H1 (cell line): Measurements from ENCODE around the gene GCAT. TPM values are rescaled to one million over a fixed set of nuclear protein-coding genes. Genes with fewer than 3 reads are reported as not detected.

Experiments used
- CTCF ChIA-PET: fragments of 300-600 bp; sonication (Branson Sonifier 250); formaldehyde crosslinking; loops from one replicate; lab custom pipeline; 2021; ENCODE audit not compliant: partially characterized antibody; lab: Charles Lee
- POLR2A ChIA-PET: fragments of 300-600 bp; sonication (Branson Sonifier 250); formaldehyde crosslinking; loops from one replicate; lab custom pipeline; 2021; ENCODE audit warnings: inconsistent platforms; ENCODE audit not compliant: partially characterized antibody; lab: Charles Lee
- DNase-seq, 2 experiments: peaks; one replicate each; pipeline versions ENCODE4 v3.0.0 to v3.0.0-alpha.2; 2010 to 2022; ENCODE audit warnings: low spot score in 2 of 2, low read depth in 1 of 2, mixed read lengths in 1 of 2
- FAIRE-seq: peaks from 2 replicates; lab custom pipeline; 2011; peaks lifted over from hg19 to GRCh38; lab: Jason Lieb, UNC
- H2AFZ ChIP-seq: 2 replicates; pipeline ENCODE4 v1.8.1; 2012; ENCODE audit warnings: low read length, inconsistent platforms
- H2AK5ac ChIP-seq: 2 replicates; pipeline ENCODE4 v1.6.1; 2013; ENCODE audit warnings: low read depth, low read length
- H2BK120ac ChIP-seq: replicated peaks from 2 replicates; pipeline ENCODE3; 2013; ENCODE audit warnings: low read depth, low read length, inconsistent platforms
- H2BK12ac ChIP-seq: 2 replicates; pipeline ENCODE4 v1.6.1; 2013; ENCODE audit warnings: low read depth, low read length
- H2BK15ac ChIP-seq: 2 replicates; pipeline ENCODE4 v1.6.1; 2013; ENCODE audit warnings: low read length
- H2BK20ac ChIP-seq: 2 replicates; pipeline ENCODE4 v1.6.1; 2013; ENCODE audit warnings: low read length
- H2BK5ac ChIP-seq: 2 replicates; pipeline ENCODE4 v1.6.1; 2013; ENCODE audit warnings: low read depth, low read length
- H3K14ac ChIP-seq: 2 replicates; pipeline ENCODE4 v1.6.1; 2013; ENCODE audit warnings: inconsistent platforms; ENCODE audit not compliant: insufficient read length
- H3K18ac ChIP-seq: 2 replicates; pipeline ENCODE4 v1.6.1; 2013; ENCODE audit warnings: low read length; ENCODE audit errors: extremely low read depth
- H3K23ac ChIP-seq: 2 replicates; pipeline ENCODE4 v1.6.1; 2013; ENCODE audit warnings: inconsistent platforms; ENCODE audit not compliant: insufficient read length
- H3K23me2 ChIP-seq: 2 replicates; pipeline ENCODE4 v1.6.1; 2013; ENCODE audit warnings: low read depth, low read length
- H3K27ac ChIP-seq: 2 replicates; pipeline ENCODE4 v1.6.1; 2011; ENCODE audit warnings: low read depth, low read length, inconsistent platforms
- H3K27me3 ChIP-seq, 4 experiments: replicated peaks in 1 of 4; 1 replicate in 1 of 4; 2 replicates in 3 of 4; pipeline versions ENCODE4 v1.6.1 to v1.8.1; 2011 to 2013; ENCODE audit warnings: low read length in 3 of 4, mild to moderate bottlenecking in 3 of 4, inconsistent platforms in 2 of 4, mixed read lengths in 2 of 4, moderate library complexity in 1 of 4; ENCODE audit not compliant: control insufficient read depth in 3 of 4, insufficient read depth in 3 of 4; ENCODE audit errors: extremely low read depth in 1 of 4
- H3K36me3 ChIP-seq, 4 experiments: 2 replicates each; pipeline versions ENCODE4 v1.6.1 to v1.8.1; 2011 to 2013; ENCODE audit warnings: mild to moderate bottlenecking in 4 of 4, low read length in 3 of 4, moderate library complexity in 2 of 4, control low read depth in 1 of 4, inconsistent platforms in 1 of 4; ENCODE audit not compliant: insufficient read depth in 4 of 4, control insufficient read depth in 2 of 4
- H3K4ac ChIP-seq: replicated peaks from 2 replicates; pipeline ENCODE3; 2013; ENCODE audit warnings: low read length, low read depth, mixed read lengths, inconsistent platforms; ENCODE audit not compliant: insufficient read length
- H3K4me1 ChIP-seq, 4 experiments: replicated peaks in 1 of 4; 1 replicate in 1 of 4; 2 replicates in 3 of 4; pipeline versions ENCODE4 v1.6.1 to v1.8.1; 2011 to 2013; ENCODE audit warnings: low read length in 3 of 4, inconsistent platforms in 2 of 4, mixed read lengths in 1 of 4; ENCODE audit not compliant: insufficient read depth in 4 of 4, control insufficient read depth in 3 of 4
- H3K4me2 ChIP-seq, 2 experiments: 2 replicates each; pipeline versions ENCODE4 v1.6.1 to v1.8.1; 2011 to 2013; ENCODE audit warnings: low read depth in 2 of 2, low read length in 2 of 2, control low read depth in 1 of 2, inconsistent platforms in 1 of 2, mild to moderate bottlenecking in 1 of 2; ENCODE audit not compliant: insufficient read depth in 1 of 2
- H3K4me3 ChIP-seq, 4 experiments: fragments of 200-600, 300-600 bp in 1 of 4; sonication (generic), shearing (Covaris generic), sonication (Bioruptor Twin) in 1 of 4; 2 replicates each; pipeline versions ENCODE4 v1.5.1 to v1.8.1; 2011 to 2016; ENCODE audit warnings: low read length in 4 of 4, low read depth in 3 of 4, control low read depth in 2 of 4, inconsistent platforms in 2 of 4, mild to moderate bottlenecking in 2 of 4, mixed read lengths in 1 of 4, moderate library complexity in 1 of 4; ENCODE audit not compliant: insufficient read depth in 2 of 4; ENCODE audit errors: extremely low read depth in 1 of 4
- H3K56ac ChIP-seq: replicated peaks from 2 replicates; pipeline ENCODE3; 2013; ENCODE audit warnings: low read depth, mild to moderate bottlenecking, mixed read lengths, low read length, inconsistent platforms; ENCODE audit not compliant: insufficient read length
- H3K79me1 ChIP-seq: 2 replicates; pipeline ENCODE4 v1.6.1; 2013; ENCODE audit warnings: low read depth, low read length, control low read depth
- H3K79me2 ChIP-seq, 2 experiments: 2 replicates each; pipeline versions ENCODE4 v1.6.1 to v1.8.1; 2012 to 2013; ENCODE audit warnings: low read length in 2 of 2, mild to moderate bottlenecking in 2 of 2, inconsistent platforms in 1 of 2; ENCODE audit not compliant: insufficient read depth in 2 of 2, control insufficient read depth in 1 of 2
- H3K9ac ChIP-seq, 4 experiments: replicated peaks in 1 of 4; 1 replicate in 1 of 4; 2 replicates in 3 of 4; pipeline versions ENCODE4 v1.6.1 to v1.8.1; 2011 to 2013; ENCODE audit warnings: low read depth in 3 of 4, low read length in 3 of 4, control low read depth in 2 of 4, mild to moderate bottlenecking in 2 of 4, moderate library complexity in 2 of 4, inconsistent platforms in 1 of 4; ENCODE audit errors: extremely low read depth in 1 of 4
- H3K9me3 ChIP-seq, 2 experiments: 2 replicates each; pipeline versions ENCODE4 v1.6.1 to v1.8.1; 2012 to 2013; ENCODE audit warnings: mild to moderate bottlenecking in 2 of 2, moderate library complexity in 2 of 2, control low read depth in 1 of 2, inconsistent platforms in 1 of 2, low read depth in 1 of 2, low read length in 1 of 2, mixed read lengths in 1 of 2; ENCODE audit not compliant: insufficient read depth in 2 of 2
- H4K20me1 ChIP-seq, 2 experiments: replicated peaks in 1 of 2; 2 replicates each; pipeline versions ENCODE3 to v1.8.1; 2011 to 2013; ENCODE audit warnings: inconsistent platforms in 2 of 2, low read length in 2 of 2, mild to moderate bottlenecking in 1 of 2; ENCODE audit not compliant: insufficient read depth in 2 of 2, control insufficient read depth in 1 of 2
- H4K5ac ChIP-seq: 2 replicates; pipeline ENCODE4 v1.6.1; 2013; ENCODE audit warnings: low read length, low read depth, mixed read lengths, inconsistent platforms; ENCODE audit not compliant: insufficient read length
- H4K8ac ChIP-seq: 2 replicates; pipeline ENCODE4 v1.8.0; 2013; ENCODE audit warnings: mild to moderate bottlenecking, moderate library complexity, low read length, inconsistent platforms; ENCODE audit not compliant: insufficient read depth; ENCODE audit errors: extremely low read depth
- H4K91ac ChIP-seq: replicated peaks from 2 replicates; pipeline ENCODE3; 2013; ENCODE audit warnings: low read length, mixed read lengths, inconsistent platforms; ENCODE audit not compliant: insufficient read length
- CTBP2 ChIP-seq: IDR thresholded peaks from 2 replicates; pipeline ENCODE4 v1.7.0; 2011; ENCODE audit warnings: borderline replicate concordance, mild to moderate bottlenecking, moderate library complexity, mixed read lengths, low read length; ENCODE audit not compliant: insufficient read depth, insufficient read length
- MAFK ChIP-seq: IDR thresholded peaks from 2 replicates; pipeline ENCODE4 v1.6.1; 2012; ENCODE audit warnings: low read depth, mild to moderate bottlenecking, improper control_type of control experiment, low read length
- TCF12 ChIP-seq: IDR thresholded peaks from 2 replicates; pipeline ENCODE4 v1.6.1; 2011; ENCODE audit warnings: low read depth, mild to moderate bottlenecking, low read length
- WGBS, 2 experiments: shearing (Covaris generic) in 1 of 2; methylation state at CpG; one replicate each; pipeline versions ENCODE4 v1.1.6 to v1.1.7; 2013 to 2015; ENCODE audit warnings: low lambda C conversion rate in 2 of 2, mixed read lengths in 2 of 2, inconsistent platforms in 1 of 2, low coverage in 1 of 2, missing lambda C conversion rate in 1 of 2; ENCODE audit not compliant: insufficient replicate concordance in 2 of 2, insufficient coverage in 1 of 2, insufficient read length in 1 of 2; ENCODE audit errors: extremely low coverage in 1 of 2, missing lambda C conversion rate in 1 of 2; 5-methylcytosine and 5-hydroxymethylcytosine counted together
- polyA plus RNA-seq, 7 experiments: library from polyadenylated mRNA; depleted of rRNA in 3 of 7; stranded (reverse) in 5 of 7; unstranded in 2 of 7; fragments of >200 nt in 5 of 7; fragments of 200-250 nt in 2 of 7; gene quantifications; 1 replicate in 5 of 7; 2 replicates in 1 of 7; 4 replicates in 1 of 7; pipeline versions ENCODE4 v1.2.1 to v1.2.3, GENCODE V29; 2011 to 2013; ENCODE audit warnings: missing spikeins in 2 of 7, mixed read lengths in 2 of 7
- total RNA-seq: library from RNA; stranded (reverse); fragmentation: NEBNext Ultra II Directional; extraction: Animal tissue kit (Norgen Biotek cat#: 25700); gene quantifications from 2 replicates; pipeline ENCODE4 v1.2.1, GENCODE V29; 2021
- TF ChIP-seq, protein P1 (sequence below), 3 experiments: IDR thresholded peaks; 1 replicate in 2 of 3; 2 replicates in 1 of 3; pipeline versions ENCODE4 v1.5.1 to v1.6.1; 2011; ENCODE audit warnings: low read length in 3 of 3, mild to moderate bottlenecking in 3 of 3, inconsistent platforms in 2 of 3, low read depth in 1 of 3, moderate library complexity in 1 of 3; ENCODE audit not compliant: insufficient read depth in 1 of 3; ENCODE audit errors: control extremely low read depth in 1 of 3

Gene GCAT
- total and polyA plus RNA-seq, 2 of the 8 experiments (the other 6 are each of a cell fraction or from before 2014, with no cell fraction given), result 24.3 to 47.5 TPM

DNA sequence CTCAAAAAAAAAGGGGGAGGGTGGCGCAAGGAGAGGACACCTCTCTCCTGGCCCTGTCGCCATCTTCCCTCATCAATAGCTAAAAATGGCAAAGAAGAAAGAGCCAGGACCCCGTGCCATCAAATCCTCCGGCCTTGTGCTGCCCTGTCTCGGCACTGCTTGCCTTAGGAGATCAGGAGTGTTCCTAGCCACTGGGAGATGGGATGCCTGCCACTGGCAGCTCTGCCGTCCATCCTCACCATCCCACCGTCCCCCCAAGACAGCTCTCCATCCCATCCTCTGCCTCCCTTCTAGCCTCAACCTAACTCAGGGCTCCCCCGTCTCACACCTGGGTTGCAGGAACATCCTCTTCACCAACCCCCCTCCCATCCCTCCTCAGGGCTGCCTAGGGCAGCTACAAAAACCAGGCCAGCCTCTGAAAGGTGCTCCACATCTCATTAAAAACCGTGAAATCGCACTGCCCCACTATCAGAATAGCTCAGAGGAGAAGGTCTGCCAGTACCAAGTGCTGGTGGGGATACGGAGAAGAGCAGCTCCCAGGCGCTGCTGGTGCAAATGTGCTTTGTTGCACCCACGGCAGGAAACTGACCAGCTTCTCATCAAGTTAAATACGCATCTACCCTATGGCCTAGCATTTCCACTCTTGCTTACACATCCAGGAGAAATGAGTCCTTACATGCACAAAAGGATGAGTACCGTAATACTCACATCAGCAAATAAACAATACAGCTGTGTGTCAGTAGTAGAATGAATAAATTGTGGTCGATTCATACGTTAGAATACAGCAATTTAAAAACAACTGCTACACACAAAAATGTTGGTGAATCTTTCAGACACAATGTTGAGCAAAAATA lies 31.7 kb upstream of the GCAT start:
- H3K27ac ChIP-seq, result no peak overlapping the region
- no peak for TF ChIP-seq TCF12
- TF ChIP-seq, protein P1, sequence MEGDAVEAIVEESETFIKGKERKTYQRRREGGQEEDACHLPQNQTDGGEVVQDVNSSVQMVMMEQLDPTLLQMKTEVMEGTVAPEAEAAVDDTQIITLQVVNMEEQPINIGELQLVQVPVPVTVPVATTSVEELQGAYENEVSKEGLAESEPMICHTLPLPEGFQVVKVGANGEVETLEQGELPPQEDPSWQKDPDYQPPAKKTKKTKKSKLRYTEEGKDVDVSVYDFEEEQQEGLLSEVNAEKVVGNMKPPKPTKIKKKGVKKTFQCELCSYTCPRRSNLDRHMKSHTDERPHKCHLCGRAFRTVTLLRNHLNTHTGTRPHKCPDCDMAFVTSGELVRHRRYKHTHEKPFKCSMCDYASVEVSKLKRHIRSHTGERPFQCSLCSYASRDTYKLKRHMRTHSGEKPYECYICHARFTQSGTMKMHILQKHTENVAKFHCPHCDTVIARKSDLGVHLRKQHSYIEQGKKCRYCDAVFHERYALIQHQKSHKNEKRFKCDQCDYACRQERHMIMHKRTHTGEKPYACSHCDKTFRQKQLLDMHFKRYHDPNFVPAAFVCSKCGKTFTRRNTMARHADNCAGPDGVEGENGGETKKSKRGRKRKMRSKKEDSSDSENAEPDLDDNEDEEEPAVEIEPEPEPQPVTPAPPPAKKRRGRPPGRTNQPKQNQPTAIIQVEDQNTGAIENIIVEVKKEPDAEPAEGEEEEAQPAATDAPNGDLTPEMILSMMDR (IDR thresholded peaks at IDR 0.05; ENCODE audit: control extremely low read depth in 1 of 3, insufficient read depth in 1 of 3, low read depth in 1 of 3, low read length in 3 of 3), result no peak
- TF ChIP-seq MAFK, result no peak
- TF ChIP-seq CTBP2, result no peak

More for the DNA sequence above, 31.7 kb upstream of the GCAT start:
- H4K8ac ChIP-seq, result no peak overlapping the region
- no peak overlapping the region for H3K14ac ChIP-seq
- H2BK5ac ChIP-seq, result no peak overlapping the region
- H3K4me2 ChIP-seq, result no peak overlapping the region
- peaks cover 0 to 5% (median 2%) of the 10 kb centered on the region in 4 experiments; a peak in 2 of 7 replicates for H3K27me3 ChIP-seq
- H3K4ac ChIP-seq, result no peak overlapping the region
- POLR2A ChIA-PET, result interaction anchor here (0.5 to 2.5 kb wide), 11 partner anchors 9 to 796 kb away, joined by 3 to 11 read pairs (median 5); a partner anchor contains a TSS
- no peak overlapping the region for H2AK5ac ChIP-seq
- no peak for FAIRE-seq
- CTCF ChIA-PET, result interaction anchor here (0.6 to 3.5 kb wide), 5 partner anchors 8 to 189 kb away, joined by 3 to 14 read pairs (median 3); no protein-coding TSS in a partner anchor
- no peaks in the 10 kb centered on the region for H3K9me3 ChIP-seq
- no peak overlapping the region for H2BK12ac ChIP-seq
- no peak overlapping the region for H4K91ac ChIP-seq
- H3K9ac ChIP-seq, result no peak overlapping the region
- DNase-seq, result no peak
- H4K5ac ChIP-seq, result no peak overlapping the region
- no peak overlapping the region for H2BK120ac ChIP-seq
- no peak overlapping the region for H3K23ac ChIP-seq
- H3K4me1 ChIP-seq, result peaks cover 0 to 2% (median 0%) of the 10 kb centered on the region in 4 experiments; a peak in 1 of 7 replicates
- peaks cover 0 to 2% of the 10 kb centered on the region in 2 experiments for H4K20me1 ChIP-seq
- 89% methylated on average over 16 of the region's 17 CpGs; no CpG with 5 or more reads in 1 of the 2 experiments for WGBS, 2 experiments
- H3K79me1 ChIP-seq, result no peaks in the 10 kb centered on the region
- H2BK20ac ChIP-seq, result no peak overlapping the region
- H2AFZ ChIP-seq, result no peak overlapping the region
- H3K79me2 ChIP-seq, result no peaks in the 10 kb centered on the region
- H3K36me3 ChIP-seq, result peaks cover 0 to 8% (median 5%) of the 10 kb centered on the region in 4 experiments; a peak in 3 of 8 replicates
- H3K18ac ChIP-seq, result no peak overlapping the region
- no peak overlapping the region for H3K4me3 ChIP-seq
- no peaks in the 10 kb centered on the region for H3K23me2 ChIP-seq
- no peak overlapping the region; the same call in 1 of the 2 replicates for H2BK15ac ChIP-seq
- no peak overlapping the region for H3K56ac ChIP-seq
